Stimulated activated CD8-positive, alpha-beta memory T cell treated with anti-CD3 and anti-CD28 coated beads, Interleukin-7, amount 100 ng/mL, for 24 hours (primary cell): ENCODE data around the gene EIF2AK3.
"Not testable (repeated sequence)": the region's sequence is repeated elsewhere in the genome, so short reads cannot be mapped to it uniquely, and the experiment has no call there.

ENCODE experiments used
- DNase-seq: peaks from one replicate; pipeline ENCODE4 v3.0.0-alpha.2; 2020; ENCODE audit warnings: low read depth

EIF2AK3 gene

DNA sequence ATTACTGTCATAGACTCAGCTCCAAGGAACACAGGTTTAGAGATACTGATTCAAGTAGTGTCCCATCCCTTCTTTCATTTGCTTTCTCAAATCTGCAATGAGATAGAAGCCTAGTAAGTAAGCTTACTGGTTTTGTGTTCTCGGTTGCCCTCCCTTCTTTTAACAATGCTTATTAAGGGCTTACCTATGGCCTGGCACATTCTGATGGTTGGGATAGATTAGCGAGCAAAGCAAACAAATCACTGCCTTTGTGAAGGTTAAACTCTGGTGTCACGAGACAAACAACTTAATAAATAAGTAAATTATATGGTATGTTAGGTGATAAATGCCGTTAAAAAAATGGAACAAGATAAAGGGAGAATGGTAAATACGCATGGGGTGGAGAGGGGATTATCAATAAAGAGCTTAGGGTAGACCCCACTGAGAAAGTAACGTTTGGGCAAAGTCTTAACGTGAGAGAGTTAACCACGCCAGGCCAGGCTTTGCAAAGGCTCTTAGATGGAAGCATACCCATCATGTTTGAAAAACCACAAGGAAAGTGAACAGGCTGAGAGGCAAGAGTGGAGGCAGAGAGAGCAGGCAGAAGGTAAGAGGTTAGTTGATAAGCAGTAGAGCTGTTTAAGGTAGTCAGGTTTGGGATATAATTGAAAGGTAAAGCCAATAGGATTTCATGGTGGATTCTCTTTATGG, 31.0 kb downstream of the EIF2AK3 start:
- no peak for DNase-seq

DNA sequence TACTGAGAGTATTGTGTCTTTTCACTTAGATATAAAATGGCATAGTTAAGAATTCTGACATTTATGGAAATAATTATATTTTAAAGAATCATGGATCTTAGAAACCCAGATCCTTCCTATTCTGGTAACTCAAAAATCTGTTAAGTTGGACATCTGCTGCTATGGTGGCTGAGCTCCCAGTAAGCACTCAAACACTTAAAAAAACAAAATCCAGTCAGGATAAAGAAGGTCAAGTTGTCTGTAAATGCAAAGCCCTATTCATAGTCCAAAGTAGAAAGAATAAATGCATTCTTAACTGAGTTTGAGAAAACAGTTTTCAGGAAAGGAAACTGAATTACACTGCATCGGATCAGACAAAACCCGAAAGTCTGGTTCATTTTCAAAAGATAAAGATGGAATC, 35.6 kb downstream of the EIF2AK3 start:
- no peak for DNase-seq

DNA sequence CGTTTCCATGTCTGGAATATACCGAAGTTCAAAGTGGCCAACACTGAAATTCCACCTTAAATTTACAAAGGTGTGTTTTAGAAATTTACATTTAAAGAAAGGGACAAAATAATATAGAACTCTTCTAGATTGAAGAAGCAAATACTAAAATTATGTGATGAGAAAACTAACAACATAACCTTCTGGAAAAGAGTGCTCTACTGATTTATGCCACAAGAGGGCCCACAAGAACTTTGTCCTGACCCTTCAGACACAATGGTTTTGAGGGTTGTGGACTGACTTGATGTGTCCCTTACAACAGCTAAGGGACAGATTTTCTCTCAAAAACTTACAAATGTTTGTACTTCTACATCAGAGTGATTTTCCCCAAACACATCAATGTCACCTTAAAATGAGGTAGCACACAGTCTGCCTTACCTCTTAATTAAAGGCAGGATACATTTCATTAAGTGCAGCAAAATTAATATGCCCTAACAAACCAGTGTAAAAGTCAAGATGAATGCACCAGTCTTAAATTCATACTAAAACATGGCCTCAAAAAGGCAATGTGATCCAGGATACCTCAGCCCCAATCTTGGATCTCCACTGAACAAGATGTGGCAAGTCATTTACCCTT, 36.2 kb downstream of the EIF2AK3 start:
- DNase-seq = no peak

DNA sequence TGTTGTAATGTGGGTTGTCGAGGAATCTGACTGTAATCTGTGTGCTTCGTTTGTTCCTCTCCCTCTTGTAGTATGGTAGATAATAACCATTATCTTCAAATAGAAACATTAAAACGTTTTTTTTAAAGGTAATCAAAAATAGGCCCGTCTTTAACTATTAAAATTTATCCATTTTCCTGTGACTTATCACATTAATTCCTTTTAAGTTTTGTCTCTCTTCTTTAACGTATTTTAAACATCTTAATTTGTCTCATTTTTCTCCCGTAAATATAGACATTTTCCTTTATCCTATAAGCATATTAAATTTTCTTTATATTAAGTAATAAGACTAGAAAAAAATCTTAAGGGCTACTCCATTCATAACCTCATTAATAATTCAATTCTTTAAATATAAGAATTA, 41.3 kb downstream of the EIF2AK3 start:
- no peak for DNase-seq

DNA sequence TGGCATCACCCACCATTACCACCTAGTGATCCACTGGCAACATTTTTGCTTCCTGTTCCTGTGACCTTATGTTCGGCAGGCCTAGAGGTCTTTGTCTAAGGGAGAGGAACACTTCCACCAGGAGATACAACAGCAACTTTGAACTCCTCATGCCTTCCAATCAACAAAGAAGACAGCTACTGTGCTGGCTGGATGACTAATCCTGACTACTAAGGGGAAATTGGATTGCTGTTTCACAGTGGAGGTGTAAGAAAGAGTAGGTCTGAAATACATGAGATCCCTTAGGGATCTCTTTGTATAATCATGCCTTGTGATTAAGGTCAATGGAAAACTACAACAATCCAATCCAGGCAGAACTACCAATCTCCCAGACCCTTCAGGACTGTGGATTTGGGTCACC, 45.2 kb downstream of the EIF2AK3 start:
- DNase-seq = no peak

DNA sequence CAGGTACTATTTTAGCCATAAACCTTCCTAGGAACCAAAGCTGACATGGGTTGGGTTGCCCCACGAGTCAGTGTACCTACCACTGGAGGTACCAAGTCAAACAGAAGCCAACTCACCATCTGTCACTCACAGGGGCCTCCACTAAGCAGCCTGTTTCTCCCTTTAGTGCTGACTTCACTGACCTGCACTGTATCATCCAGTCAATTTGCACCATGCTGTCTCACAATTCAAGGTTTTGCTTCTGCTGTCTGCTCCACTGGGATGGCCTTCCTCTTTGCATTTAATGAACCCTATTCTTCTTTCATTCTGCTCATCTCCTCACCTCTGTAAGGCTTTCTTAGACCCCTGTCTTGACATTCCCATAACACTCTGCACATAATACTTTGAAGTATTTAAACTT, 47.2 kb downstream of the EIF2AK3 start:
- no peak for DNase-seq

DNA sequence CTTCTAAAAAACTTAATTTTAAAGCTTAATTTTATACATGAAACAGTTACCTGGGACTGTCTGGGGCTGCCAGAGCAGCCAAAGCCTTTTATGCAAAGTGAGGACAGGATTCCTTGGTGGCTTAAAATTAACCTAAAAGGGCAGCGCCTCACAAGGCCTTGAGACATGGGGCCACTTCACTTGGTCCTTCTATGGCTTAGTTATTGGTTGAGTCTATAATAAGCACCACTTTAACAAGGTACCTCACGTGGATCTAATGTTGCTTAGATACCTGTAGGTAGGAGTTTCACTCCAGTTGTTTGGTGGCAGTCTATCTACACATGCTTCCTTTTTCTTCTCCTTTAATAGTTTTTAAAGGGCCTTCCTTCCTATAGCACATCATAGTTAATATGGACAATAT, 51.6 kb downstream of the EIF2AK3 start:
- DNase-seq = no peak

DNA sequence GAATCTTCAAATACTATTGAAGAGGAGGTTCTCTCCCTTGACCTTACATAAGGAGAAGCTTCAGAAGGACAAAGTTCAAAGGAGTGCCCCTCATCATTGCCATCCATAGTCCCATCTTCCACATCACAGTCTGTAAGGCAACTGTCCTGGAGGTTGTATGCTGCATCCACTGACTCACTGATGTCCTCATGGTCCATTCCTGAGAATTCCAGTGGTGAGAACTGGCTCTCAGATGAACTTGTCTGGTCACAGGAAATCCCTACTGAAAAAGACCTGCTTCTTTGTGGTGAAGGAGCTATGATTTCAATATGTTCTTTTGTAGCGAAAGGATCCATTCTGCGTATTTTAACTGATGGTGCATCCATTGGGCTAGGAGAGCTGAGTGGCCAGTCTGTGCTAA, 52.2 kb downstream of the EIF2AK3 start:
- DNase-seq = no peak

DNA sequence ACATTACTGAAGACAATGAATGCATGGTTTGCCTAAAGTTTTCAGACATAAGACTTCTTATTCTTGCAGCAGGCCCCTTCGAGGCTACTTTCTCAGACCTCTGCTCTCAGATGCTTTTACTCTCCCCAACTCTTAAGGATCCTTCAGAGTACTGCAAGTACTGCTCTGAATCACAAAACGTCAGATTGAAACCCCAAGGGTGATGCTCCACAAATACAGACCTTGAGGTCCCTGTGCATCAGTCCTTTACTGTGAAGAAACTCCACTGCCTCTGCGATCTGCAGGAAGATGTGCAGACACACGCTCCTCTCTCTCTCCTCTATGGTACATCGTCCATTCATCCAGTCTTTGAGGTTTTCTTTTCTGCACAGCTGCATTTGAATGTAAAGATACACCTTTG, 52.8 kb downstream of the EIF2AK3 start:
- DNase-seq = no peak

DNA sequence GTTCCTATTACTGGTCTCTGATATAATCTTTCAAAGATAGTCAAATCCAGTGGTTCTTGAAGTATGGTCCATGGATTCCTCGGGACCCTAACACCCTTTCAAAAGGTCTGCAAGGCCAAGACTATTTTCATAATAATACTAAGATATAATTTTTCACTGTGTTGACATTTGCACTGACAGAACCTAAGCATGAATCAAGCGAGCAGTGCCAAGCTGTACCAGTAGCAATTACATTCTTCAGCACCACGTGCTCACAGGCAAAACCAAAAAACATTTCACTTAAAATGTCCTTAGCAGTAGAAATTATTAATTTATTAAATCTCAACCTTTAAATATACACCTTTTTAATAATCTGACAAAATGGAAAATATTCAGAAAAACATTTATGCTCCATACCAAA, 59.1 kb downstream of the EIF2AK3 start:
- no peak for DNase-seq

DNA sequence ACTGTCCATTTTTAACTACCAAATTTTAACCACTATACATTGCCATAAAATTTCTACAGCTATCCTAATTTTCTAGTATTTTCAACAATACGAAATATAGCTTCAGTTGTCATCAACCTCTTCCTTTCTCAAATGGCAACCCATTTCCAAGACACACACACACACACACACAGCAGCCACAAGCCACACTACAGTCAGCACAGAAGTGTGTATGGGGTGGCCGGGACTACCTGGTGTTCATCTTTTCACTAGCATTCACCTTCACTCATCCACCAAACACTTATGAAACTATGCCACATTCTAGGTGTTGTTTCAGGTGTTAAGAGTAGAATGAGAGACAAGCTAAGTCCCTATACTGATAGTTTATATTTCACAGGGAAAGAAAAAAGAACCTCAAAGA, 62.9 kb downstream of the EIF2AK3 start:
- DNase-seq = no peak

DNA sequence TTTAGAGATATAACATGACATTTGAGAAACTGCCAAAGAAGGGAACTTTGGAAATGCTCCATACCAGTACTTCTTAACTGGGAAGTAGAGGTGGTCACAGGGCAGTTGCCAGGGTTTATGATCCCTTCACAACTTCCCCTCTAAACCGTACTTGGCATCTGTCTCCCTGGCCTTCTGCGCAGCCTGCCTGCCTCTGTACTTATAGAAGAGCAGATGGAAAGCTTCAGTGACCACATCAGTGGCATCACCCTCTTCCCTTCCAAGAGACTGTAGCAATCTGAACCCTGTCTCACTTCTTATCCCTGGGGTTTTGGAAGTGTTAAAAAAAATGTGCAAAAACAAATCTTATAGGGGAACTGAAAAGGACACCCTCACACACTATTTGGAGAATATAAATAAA, 64.1 kb downstream of the EIF2AK3 start:
- DNase-seq = no peak

DNA sequence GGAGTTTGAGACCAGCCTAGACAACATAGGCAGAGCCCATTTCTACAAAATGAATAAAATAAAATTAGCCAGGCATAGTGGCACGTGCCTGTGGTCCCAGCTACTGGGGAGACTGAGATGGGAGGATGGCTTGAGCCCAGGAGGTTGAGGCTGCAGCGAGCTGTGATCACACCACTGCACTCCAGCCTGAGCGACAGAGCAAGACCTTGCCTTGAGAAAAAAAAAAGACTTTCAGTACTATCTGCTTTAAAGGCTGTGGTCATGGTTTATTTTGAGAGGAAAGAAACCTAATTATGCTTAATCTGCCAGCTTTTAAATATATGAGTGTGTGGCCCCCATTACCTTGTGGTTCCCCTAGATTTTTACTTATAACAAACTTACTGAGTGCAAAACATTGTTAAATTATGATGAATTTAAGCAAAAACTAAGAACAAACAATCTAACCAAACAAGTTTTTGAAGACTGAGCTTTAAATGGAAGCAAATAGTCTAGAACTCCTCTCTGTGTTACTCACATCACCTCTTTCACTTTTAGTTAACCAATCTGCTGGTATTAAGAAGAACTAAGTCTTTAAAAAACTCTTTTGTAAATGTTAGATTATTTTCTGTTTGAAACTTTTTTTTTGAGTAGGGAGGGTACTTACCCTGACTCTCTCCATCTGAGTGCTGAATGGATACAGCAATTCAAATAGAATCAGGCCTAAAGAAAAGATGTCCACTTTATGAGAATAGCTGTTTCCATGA, 65.4 kb downstream of the EIF2AK3 start:
- no peak for DNase-seq

DNA sequence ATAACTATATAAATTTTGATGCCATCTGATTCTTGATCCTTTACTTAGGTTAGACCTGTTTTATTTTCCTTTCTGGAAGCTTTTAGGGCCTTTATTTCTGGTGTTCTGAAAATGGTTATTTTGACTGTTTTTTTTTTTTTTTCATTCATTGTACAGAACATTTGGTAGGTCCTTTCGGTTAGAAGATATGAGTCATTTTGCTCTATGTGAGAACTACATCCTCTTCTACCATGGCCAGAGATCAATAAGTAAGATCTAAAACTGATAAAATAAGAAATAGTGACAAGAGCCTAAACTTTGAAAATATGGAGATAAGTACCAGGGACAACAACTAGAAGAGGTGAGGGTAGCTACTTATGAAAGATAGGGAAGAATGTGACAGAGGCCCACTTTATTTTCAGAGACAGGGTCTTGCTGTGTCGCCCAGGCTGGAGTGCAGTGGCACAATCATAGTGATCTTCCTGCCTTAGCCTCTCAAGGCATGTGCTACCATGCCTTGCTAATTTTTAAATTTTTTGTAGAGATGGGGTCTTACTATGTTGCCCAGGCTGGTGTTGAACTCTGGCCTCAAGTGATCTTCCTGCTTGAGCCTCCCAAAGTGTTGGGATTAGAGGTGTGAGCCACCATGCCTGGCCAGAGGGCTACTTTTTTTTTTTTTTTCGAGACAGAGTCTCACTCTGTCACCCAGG, 66.5 kb downstream of the EIF2AK3 start:
- DNase-seq = no peak

DNA sequence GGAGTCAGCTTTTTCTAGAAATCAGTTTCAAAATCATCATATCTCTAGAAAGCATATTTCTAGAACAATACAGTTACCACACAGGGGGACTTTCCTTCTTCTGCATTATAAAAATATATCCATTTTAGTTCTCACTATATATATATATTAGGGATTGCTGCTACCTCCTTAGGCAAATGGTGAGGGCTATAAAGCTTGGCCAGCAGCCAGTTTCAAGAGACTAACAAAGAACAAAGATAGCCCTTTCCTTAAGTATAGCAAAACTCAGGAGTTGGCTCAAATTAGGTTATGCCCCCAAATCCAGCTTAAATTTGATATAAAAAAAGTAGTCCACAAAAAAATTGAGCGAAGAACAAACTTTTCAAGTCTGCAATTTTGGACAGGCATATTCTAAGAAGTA, 70.0 kb downstream of the EIF2AK3 start:
- DNase-seq = no peak

DNA sequence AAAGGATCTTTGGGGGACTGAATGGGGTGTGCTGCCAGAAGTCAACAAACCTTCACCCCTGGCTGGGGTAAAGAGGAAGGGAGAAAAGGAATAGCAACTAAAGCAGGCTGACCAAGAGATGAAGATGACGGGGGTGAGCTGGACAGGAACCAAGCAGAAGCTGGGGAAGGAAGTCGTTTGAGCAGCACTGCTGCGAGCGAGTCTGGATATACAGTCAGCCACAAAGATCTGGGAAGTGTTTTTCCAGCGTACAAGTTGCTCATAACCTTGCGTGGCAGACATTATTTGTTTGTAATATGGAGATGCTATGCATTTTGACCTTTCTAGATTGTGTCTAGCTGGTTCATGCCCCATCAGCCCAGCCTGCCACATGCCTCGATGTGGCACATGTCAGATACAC, 71.2 kb downstream of the EIF2AK3 start:
- DNase-seq = no peak

DNA sequence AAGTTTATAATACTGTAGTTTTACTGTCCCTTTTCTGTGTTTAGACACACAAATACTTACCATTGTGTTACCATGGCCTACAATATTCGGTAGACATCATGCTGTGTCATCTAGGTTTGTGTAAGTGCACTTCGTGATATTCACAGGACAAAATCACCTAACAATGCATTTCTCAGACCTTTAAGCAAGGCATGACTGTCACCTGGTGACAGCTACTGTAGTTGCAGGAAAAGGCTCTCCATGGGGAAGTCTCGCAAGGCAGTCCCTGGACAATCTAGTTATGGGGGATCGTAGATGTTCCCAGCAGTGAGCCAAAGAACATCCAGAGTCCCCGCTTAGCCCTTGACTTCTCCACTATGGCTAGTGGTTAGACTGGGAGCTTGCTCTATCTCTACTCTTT, 73.1 kb downstream of the EIF2AK3 start:
- DNase-seq = no peak

DNA sequence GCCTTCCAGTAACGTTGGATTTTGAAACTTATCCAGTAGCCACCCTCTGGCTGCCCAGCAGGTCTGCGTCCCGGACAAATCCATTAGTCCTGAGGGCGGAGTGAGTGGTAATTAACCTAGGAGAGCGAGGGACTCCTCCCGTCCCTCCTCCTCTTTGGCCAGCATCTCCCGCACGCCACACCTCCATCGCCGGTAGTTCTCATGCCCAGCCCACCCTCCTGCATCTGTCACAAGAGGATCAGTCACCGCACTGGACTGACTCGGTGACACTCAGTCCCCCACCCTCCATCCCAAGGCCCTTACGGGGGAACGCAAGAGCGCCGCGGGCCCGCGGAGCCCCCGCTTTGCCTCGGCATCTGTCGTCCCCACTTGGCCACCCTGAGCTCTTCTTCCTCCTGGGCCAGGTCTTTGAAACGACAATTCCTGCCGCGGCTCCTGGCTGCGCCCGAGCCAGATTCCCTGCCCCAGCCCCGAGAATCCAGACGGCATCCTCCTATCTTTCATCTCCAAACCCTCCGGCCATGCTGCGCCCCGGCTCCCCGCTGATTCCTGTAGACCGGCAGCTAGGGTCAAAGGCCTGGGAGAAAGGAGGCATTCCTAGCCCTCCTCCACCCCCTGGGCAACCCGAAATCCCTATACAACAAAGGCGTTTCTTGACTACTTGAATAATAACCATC, 77.5 kb downstream of the EIF2AK3 start:
- DNase-seq = no peak

DNA sequence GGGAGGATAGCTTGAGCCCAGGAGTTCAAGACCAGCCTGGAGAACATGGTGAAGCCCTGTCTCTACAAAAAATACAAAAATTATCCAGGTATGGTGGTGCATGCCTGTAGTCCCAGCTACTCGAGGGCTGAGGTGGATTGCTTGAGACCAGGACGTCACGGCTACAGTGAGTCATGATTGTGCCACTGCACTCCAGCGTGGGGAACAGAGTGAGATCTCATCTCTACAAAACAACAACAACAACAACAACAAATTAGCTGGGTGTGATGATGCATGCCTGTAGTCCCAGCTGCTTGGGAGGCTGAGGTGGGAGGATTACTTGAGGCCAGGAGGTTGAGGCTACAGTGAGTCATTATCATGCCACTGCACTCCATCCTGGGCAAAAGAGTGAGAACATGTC, 81.0 kb downstream of the EIF2AK3 start:
- DNase-seq = not testable (repeated sequence)

DNA sequence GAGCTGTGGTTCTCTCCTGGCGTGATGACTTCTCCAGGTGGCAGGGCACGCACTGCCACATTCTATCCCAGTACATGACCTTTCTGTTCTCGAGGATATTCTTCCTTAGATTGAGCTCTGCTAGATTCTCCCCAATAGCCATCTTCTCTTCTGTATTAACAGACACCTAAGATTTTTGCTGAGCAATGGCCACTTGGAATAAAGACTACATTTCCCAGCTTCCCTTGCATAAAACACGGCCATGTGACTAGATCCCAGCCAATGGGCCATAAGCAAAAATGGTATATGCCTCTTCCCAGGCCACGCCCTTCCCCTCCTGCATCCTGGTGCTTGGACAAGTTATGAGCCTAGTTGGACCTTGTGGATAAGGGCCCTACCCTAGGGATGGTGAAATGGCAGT, 82.1 kb downstream of the EIF2AK3 start:
- DNase-seq = no peak

DNA sequence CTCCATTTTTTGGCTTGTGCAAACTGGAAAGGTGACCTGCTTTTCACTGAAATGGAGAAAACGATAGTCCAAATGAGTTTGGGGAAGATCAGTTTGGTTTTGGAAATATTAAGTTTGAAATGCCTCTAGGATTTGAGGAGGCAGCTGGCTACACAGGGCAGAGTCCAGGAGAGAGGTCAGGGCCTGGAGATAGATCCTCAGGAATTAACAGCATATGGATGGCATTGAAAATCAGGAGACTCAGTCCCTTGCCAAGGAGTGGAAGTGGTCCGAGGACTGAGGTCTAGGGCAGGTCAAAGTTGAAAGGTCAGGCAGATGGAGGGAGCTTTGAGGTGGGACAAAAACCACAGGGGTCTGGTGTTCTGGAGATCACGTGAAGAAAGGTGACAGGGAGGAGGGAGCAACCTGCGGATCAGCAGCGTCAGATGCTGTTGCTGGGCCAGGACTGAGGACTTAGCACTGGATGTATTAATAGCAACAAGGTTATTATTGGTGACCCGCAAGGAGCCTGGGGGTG, 83.7 kb downstream of the EIF2AK3 start:
- DNase-seq = no peak

DNA sequence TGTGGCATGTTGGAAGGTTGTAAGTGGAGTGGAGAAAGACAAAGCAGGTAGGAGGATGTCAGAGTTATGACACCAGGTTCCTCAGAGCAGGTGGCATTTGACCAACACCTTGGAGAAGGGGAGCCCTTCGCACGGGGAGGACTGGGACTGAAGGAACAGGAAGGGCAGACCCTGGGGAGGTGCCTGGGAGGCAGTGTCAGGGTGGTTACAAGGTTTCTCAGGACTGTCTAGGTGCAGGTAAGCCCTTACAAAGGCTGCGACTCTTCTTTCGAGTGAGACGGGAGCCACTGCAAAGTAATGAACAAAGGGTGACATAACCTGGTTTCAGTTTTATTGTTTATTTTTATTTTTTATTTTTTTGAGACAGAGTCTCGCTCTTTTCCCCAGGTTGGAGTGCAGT, 84.6 kb downstream of the EIF2AK3 start:
- DNase-seq = no peak
